Adrenal gland (tissue), 12 donors: ENCODE results near the gene RAVER2. TPM values are rescaled to one million over a fixed set of nuclear protein-coding genes. Genes with fewer than 3 reads are reported as not detected.

Experiments
- DNase-seq, 7 donors: peaks; one replicate each; pipeline ENCODE4 v3.0.0-alpha.2; 2019 to 2020
- H3K27ac ChIP-seq, 5 donors: fragments of 200-600 bp; sonication (generic) in 4 of 5; 1 replicate in 3 of 5; 2 replicates in 2 of 5; pipeline versions ENCODE4 v1.5.1 to v1.8.0; 2016 to 2020; ENCODE audit warnings: mild to moderate bottlenecking in 1 of 5
- H3K27me3 ChIP-seq: fragments of 200-600 bp; 2 replicates; pipeline ENCODE4 v1.8.0; 2021
- H3K36me3 ChIP-seq, 2 donors: fragments of 200-600 bp; replicated peaks in 1 of 2; 1 replicate in 1 of 2; 2 replicates in 1 of 2; pipeline versions ENCODE4 v1.5.1 to v1.8.0; 2018 to 2022
- H3K4me1 ChIP-seq, 2 donors: fragments of 200-600 bp; replicated peaks in 1 of 2; 1 replicate in 1 of 2; 2 replicates in 1 of 2; pipeline versions ENCODE4 v1.5.1 to v1.8.0; 2018 to 2021
- H3K4me3 ChIP-seq, 4 donors: fragments of 200-600 bp; sonication (generic) in 3 of 4; one replicate each; pipeline ENCODE4 v1.5.1; 2016 to 2018
- H3K9me3 ChIP-seq, 3 donors: fragments of 200-600 bp; sonication (generic) in 1 of 3; replicated peaks in 1 of 3; 1 replicate in 2 of 3; 2 replicates in 1 of 3; pipeline versions ENCODE4 v1.5.1 to v1.8.0; 2016 to 2021
- CTCF ChIP-seq, 6 experiments: fragments of 450-650 bp in 4 of 6; fragments of 200-600 bp in 2 of 6; sonication (generic) in 1 of 6; IDR thresholded peaks; 1 replicate in 5 of 6; 2 replicates in 1 of 6; pipeline versions ENCODE4 v1.5.1 to v1.8.0; 2016 to 2021; ENCODE audit warnings: antibody characterized with exemption in 6 of 6, mild to moderate bottlenecking in 2 of 6, moderate library complexity in 1 of 6
- POLR2A ChIP-seq, 2 donors: fragments of 450-650 bp; IDR thresholded peaks; one replicate each; pipeline ENCODE4 v1.6.1; 2017; ENCODE audit warnings: antibody characterized with exemption in 2 of 2, mild to moderate bottlenecking in 2 of 2, moderate library complexity in 1 of 2
- WGBS, 4 donors: extraction: QIAGEN DNeasy Blood & Tissue Kit in 2 of 4; methylation state at CpG; one replicate each; pipeline versions ENCODE4 v1.1.5 to v1.1.7; 2013 to 2017; 5-methylcytosine and 5-hydroxymethylcytosine counted together
- intact Hi-C, 2 donors: fragments of 100-400 bp; cut with DNase I; formaldehyde crosslinking; loops; one replicate each; pipeline versions ENCODE4 v1.14.1 to v1.15.0; 2022 to 2023
- polyA plus RNA-seq, 3 donors: library from polyadenylated mRNA; stranded (reverse); fragments of 200-250 nt in 2 of 3; fragments of 350-450 nt in 1 of 3; fragmentation: Illumina TruSeq in 1 of 3; extraction: RNeasy Lipid Tissue Mini Kit (QIAGEN cat#74804) in 1 of 3; gene quantifications; one replicate each; pipeline ENCODE4 v1.2.3, GENCODE V29; 2013 to 2014
- total RNA-seq, 9 donors: library from RNA; depleted of rRNA in 4 of 9; stranded (reverse); fragments of >200 nt in 4 of 9; fragments of 120-200 nt in 1 of 9; fragmentation: NEBNext Ultra II Directional in 1 of 9; extraction: Animal tissue kit (Norgen Biotek cat#: 25700) in 1 of 9; gene quantifications; one replicate each; pipeline versions ENCODE4 v1.1.0 to v1.2.4, GENCODE V29; 2013 to 2023
- donor health status: healthy with polysubstance abuse.
- donor health status: Bipolar disorder and iron deficiency.
- donor health status: DM: yes; HTN: yes; CAD: no.
- donor health status: DM: no; HTN: no; CAD: no.
- donor health status: DM: no; HTN: no; CAD: no.
- donor health status: DM: yes; HTN: yes; CAD: no.

The RAVER2 gene
- total and polyA plus RNA-seq, 12 donors = 7.1 to 19.0 (median 12.4) TPM

GRCh38 chr1:64790832-64791487 is 46.1 kb downstream of the RAVER2 start:
- Histone ChIP-seq H3K4me1 (no peaks in the 10 kb centered on the region), H3K36me3 (no peaks in the 10 kb centered on the region), H3K27ac (no peak overlapping the region), H3K4me3 (no peak overlapping the region), H3K27me3 (no peaks in the 10 kb centered on the region), H3K9me3 (peaks cover 0 to 5% (median 0%) of the 10 kb centered on the region in 3 donors)
- DNase-seq = no peak
- WGBS, 4 donors = 94 to 100% (median 97%) methylated on average over 1 to 2 of the region's 2 CpGs
- intact Hi-C loops = no loop called here
- TF ChIP-seq POLR2A (IDR thresholded peaks at IDR 0.05) (no peak), CTCF (IDR thresholded peaks at IDR 0.05) (no peak)

GRCh38 chr1:64798872-64799271 is 54.0 kb downstream of the RAVER2 start:
- no peaks in the 10 kb centered on the region for H3K4me1 ChIP-seq
- H3K27ac ChIP-seq = no peak overlapping the region
- no peak for DNase-seq
- no peaks in the 10 kb centered on the region for H3K27me3 ChIP-seq
- H3K4me3 ChIP-seq = no peak overlapping the region
- no peaks in the 10 kb centered on the region for H3K9me3 ChIP-seq
- TF ChIP-seq CTCF (IDR thresholded peaks at IDR 0.05) = no peak
- no peak for TF ChIP-seq POLR2A (IDR thresholded peaks at IDR 0.05)
- H3K36me3 ChIP-seq = no peaks in the 10 kb centered on the region
- intact Hi-C loops = no loop called here

- no peaks in the 10 kb centered on the region for H3K36me3 ChIP-seq
- 96 to 98% (median 97%) methylated on average over 6 of the region's 6 CpGs for WGBS, 4 donors
- H3K4me1 ChIP-seq = no peaks in the 10 kb centered on the region
- no peak overlapping the region for H3K4me3 ChIP-seq
- DNase-seq = no peak
- TF ChIP-seq CTCF (IDR thresholded peaks at IDR 0.05) (no peak), POLR2A (IDR thresholded peaks at IDR 0.05) (no peak)
- H3K27me3 ChIP-seq = no peaks in the 10 kb centered on the region
- intact Hi-C loops = no loop called here
- no peaks in the 10 kb centered on the region for H3K9me3 ChIP-seq
- H3K27ac ChIP-seq = no peak overlapping the region
These were observed 57.1 kb downstream of the RAVER2 start for GRCh38 chr1:64801851-64802523.

GRCh38 chr1:64809309-64809708 is 64.4 kb downstream of the RAVER2 start:
- H3K27me3 ChIP-seq = no peaks in the 10 kb centered on the region
- no peak for DNase-seq
- no peak for TF ChIP-seq POLR2A (IDR thresholded peaks at IDR 0.05)
- TF ChIP-seq CTCF (IDR thresholded peaks at IDR 0.05) = no peak
- H3K4me1 ChIP-seq = no peaks in the 10 kb centered on the region
- H3K9me3 ChIP-seq = no peaks in the 10 kb centered on the region
- no peaks in the 10 kb centered on the region for H3K36me3 ChIP-seq
- intact Hi-C loops = loop anchor here in 1 of 2 donors (5.0 kb wide), 1 partner anchor 47 kb away; no protein-coding TSS in a partner anchor
- H3K27ac ChIP-seq = no peak overlapping the region
- H3K4me3 ChIP-seq = no peak overlapping the region
